ENCODE data around the gene IQCK. TPM values are rescaled to one million over a fixed set of nuclear protein-coding genes. Genes with fewer than 3 reads are reported as not detected.

IQCK gene
- total RNA-seq, 1 experiment from 2014 or later: 5.3 TPM

GRCh38 chr16:19835968-19836421 is 117.9 kb downstream of the IQCK start:
- DNase-seq (ENCODE audit: low read depth, low spot score): no peak
- in situ Hi-C loops (cut with HindIII; ENCODE audit: low pct_unique_long_range_greater_than_20kb, low sequenced_read_pairs): no loop called here

- in situ Hi-C loops (cut with HindIII; ENCODE audit: low pct_unique_long_range_greater_than_20kb, low sequenced_read_pairs): no loop called here
- DNase-seq (ENCODE audit: low read depth, low spot score): no peak
These were observed 119.4 kb downstream of the IQCK start for GRCh38 chr16:19837331-19837980.

GRCh38 chr16:19837984-19838707 is 120.1 kb downstream of the IQCK start:
- in situ Hi-C loops (cut with HindIII; ENCODE audit: low pct_unique_long_range_greater_than_20kb, low sequenced_read_pairs): no loop called here

GRCh38 chr16:19840524-19841110 is 122.5 kb downstream of the IQCK start:
- DNase-seq (ENCODE audit: low read depth, low spot score): peak; percentile 27
- in situ Hi-C loops (cut with HindIII; ENCODE audit: low pct_unique_long_range_greater_than_20kb, low sequenced_read_pairs): no loop called here

More at GRCh38 chr16:19837984-19838707, 120.1 kb downstream of the IQCK start:
- no peak for DNase-seq (ENCODE audit: low read depth, low spot score)

GRCh38 chr16:19841184-19841583 is 123.1 kb downstream of the IQCK start:
- in situ Hi-C loops (cut with HindIII; ENCODE audit: low pct_unique_long_range_greater_than_20kb, low sequenced_read_pairs): no loop called here
- DNase-seq (ENCODE audit: low read depth, low spot score): no peak

GRCh38 chr16:19842426-19843157 is 124.5 kb downstream of the IQCK start:
- no peak for DNase-seq (ENCODE audit: low read depth, low spot score)
- in situ Hi-C loops (cut with HindIII; ENCODE audit: low pct_unique_long_range_greater_than_20kb, low sequenced_read_pairs): no loop called here

- DNase-seq (ENCODE audit: low read depth, low spot score): peak; percentile 67
- in situ Hi-C loops (cut with HindIII; ENCODE audit: low pct_unique_long_range_greater_than_20kb, low sequenced_read_pairs): no loop called here
These were observed 125.3 kb downstream of the IQCK start for GRCh38 chr16:19843371-19843770.

GRCh38 chr16:19844945-19845641 is 127.0 kb downstream of the IQCK start:
- peak; percentile 72 for DNase-seq (ENCODE audit: low read depth, low spot score)
- in situ Hi-C loops (cut with HindIII; ENCODE audit: low pct_unique_long_range_greater_than_20kb, low sequenced_read_pairs): no loop called here

DNA sequence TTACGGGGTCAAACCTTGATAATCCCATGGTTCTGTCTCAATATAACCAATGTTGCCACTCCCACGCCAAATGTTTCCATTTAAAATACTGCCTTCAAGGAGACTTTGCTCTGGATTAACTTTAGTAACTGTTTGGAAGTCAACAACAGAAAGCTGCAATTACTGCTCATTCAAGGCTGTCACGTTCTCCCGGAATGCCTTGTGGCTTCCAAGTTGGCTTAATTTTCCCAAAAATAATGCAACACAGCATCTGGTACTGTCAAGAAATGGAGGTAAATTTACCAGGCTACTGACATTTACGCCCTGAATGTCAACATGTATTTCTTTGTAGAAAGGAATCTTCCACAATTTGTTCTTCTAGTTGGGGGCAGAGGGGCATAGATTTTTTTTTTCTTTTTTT is 128.4 kb downstream of the IQCK start:
- no peak for DNase-seq (ENCODE audit: low read depth, low spot score)
- in situ Hi-C loops (cut with HindIII; ENCODE audit: low pct_unique_long_range_greater_than_20kb, low sequenced_read_pairs): no loop called here

DNA sequence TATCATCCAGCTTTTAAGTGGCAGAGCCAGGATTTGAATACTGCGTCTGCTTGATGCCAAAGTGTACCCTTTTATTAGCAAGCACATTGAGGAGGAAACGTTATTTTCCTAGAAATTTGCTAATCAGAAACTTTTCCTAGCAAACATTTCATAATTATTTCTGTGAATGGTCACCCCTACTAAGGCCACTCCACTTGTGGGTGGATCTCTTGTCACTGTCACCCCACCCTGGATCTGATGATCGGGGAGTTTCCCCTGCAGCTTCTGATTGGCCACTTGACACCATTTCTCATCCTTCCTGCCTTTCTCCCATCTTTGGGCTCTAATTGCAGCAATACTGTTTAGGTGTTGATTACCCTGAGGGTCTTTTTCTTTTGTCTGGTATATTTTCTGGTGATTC is 130.7 kb downstream of the IQCK start:
- no peak for DNase-seq (ENCODE audit: low read depth, low spot score)
- in situ Hi-C loops (cut with HindIII; ENCODE audit: low pct_unique_long_range_greater_than_20kb, low sequenced_read_pairs): no loop called here

- no peak for DNase-seq (ENCODE audit: low read depth, low spot score)
- in situ Hi-C loops (cut with HindIII; ENCODE audit: low pct_unique_long_range_greater_than_20kb, low sequenced_read_pairs): no loop called here
These were observed 132.2 kb downstream of the IQCK start for GRCh38 chr16:19850131-19850817.

- no peak for DNase-seq (ENCODE audit: low read depth, low spot score)
- in situ Hi-C loops (cut with HindIII; ENCODE audit: low pct_unique_long_range_greater_than_20kb, low sequenced_read_pairs): no loop called here
These were observed 133.4 kb downstream of the IQCK start for GRCh38 chr16:19851476-19851875.

GRCh38 chr16:19853132-19853741 is 135.2 kb downstream of the IQCK start:
- DNase-seq (ENCODE audit: low read depth, low spot score): no peak
- in situ Hi-C loops (cut with HindIII; ENCODE audit: low pct_unique_long_range_greater_than_20kb, low sequenced_read_pairs): no loop called here

DNA sequence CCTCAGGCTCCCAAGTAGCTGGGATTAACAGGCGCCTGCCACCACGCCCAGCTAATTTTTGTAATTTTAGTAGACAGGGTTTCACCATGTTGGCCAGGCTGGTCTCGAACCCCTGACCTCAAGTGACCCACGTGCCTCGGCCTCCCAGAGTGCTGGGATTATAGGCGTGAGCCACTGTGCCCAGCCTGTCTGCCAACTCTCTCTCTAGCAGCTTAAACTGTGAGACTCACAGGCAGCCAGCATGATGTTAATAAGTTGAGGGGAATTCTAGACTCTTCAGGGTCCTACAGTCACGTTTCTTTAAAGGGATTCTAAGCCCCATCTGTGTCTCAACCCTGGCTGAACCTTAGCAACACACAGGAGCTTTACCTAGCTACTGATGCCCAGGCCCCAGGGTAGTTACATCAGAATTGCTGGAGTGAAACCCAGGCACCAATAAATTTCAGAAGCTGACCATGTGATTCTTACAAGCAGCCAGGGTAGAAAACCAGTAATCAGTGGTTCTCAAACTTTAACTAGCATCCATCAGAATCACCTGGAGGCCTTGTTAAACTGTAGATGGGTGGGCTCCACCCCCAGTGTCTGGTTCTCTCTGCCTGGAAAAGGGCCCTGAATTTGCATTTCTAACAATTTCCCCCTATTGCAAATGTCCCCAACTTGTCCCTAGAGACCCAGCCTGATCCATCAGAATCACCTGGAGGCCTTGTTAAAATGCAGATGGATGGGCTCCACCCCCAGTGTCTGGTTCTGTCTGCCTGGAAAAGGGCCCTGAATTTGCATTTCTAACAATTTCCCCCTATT is 135.9 kb downstream of the IQCK start:
- in situ Hi-C loops (cut with HindIII; ENCODE audit: low pct_unique_long_range_greater_than_20kb, low sequenced_read_pairs): no loop called here
- DNase-seq (ENCODE audit: low read depth, low spot score): no peak

DNA sequence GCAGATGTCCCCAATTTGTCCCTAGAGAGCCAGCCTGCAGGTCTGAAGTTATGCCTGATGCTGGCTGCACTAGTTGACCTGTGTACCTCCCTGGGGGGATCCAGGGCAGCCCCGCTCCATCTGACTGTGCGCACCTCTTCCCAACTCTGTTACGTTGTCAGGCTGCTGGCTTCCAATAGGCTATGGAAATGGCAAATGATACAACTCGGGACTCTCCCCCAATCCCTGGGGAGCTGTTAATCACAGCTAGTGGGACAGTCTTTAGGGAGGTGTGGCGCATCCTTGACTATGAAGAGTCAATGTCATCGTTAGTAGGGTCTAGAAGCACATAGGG is 136.4 kb downstream of the IQCK start:
- in situ Hi-C loops (cut with HindIII; ENCODE audit: low pct_unique_long_range_greater_than_20kb, low sequenced_read_pairs): no loop called here

GRCh38 chr16:19856120-19856519 is 138.0 kb downstream of the IQCK start:
- DNase-seq (ENCODE audit: low read depth, low spot score): peak; percentile 89
- in situ Hi-C loops (cut with HindIII; ENCODE audit: low pct_unique_long_range_greater_than_20kb, low sequenced_read_pairs): no loop called here

More for the DNA sequence above, 136.4 kb downstream of the IQCK start:
- no peak for DNase-seq (ENCODE audit: low read depth, low spot score)
